SK-N-MC (cell line): ENCODE results near the gene CCDC137.
A peak's percentile ranks its signal among the peaks of the same experiment; 100 is the strongest.

Source experiments
- DNase-seq: peaks from one replicate; pipeline ENCODE4 v3.0.0-alpha.2; 2011; ENCODE audit warnings: low read depth, low spot score
- H3K27ac ChIP-seq: fragments of 200-600 bp; sonication (generic); 2 replicates; pipeline ENCODE4 v1.5.1; 2016; ENCODE audit warnings: mixed run types
- H3K36me3 ChIP-seq: fragments of 200-600 bp; sonication (generic); 2 replicates; pipeline ENCODE4 v1.6.1; 2017; ENCODE audit warnings: antibody characterized with exemption, low read length, mixed read lengths; ENCODE audit not compliant: insufficient read depth
- H3K4me3 ChIP-seq: fragments of 200-600 bp; sonication (generic); 2 replicates; pipeline ENCODE4 v1.5.1; 2016
- H3K9ac ChIP-seq: fragments of 200-600 bp; sonication (generic); 2 replicates; pipeline ENCODE4 v1.8.0; 2017; ENCODE audit warnings: mixed run types, mixed read lengths; ENCODE audit not compliant: insufficient read length
- H3K9me3 ChIP-seq: fragments of 200-600 bp; sonication (generic); 2 replicates; pipeline ENCODE4 v1.6.1; 2017; ENCODE audit warnings: low read depth, mild to moderate bottlenecking, antibody characterized with exemption, low read length, moderate library complexity, mixed read lengths
- EZH2 ChIP-seq: fragments of 200-600 bp; sonication (generic); IDR thresholded peaks from one replicate; pipeline ENCODE4 v1.6.1; 2017; ENCODE audit warnings: antibody characterized with exemption
- FOXP2 ChIP-seq: optimal IDR thresholded peaks from 2 replicates; pipeline ENCODE3; 2011; ENCODE audit warnings: mild to moderate bottlenecking, moderate library complexity; ENCODE audit not compliant: insufficient read depth; ENCODE audit errors: extremely low read length, control extremely low read depth
- POLR2AphosphoS5 ChIP-seq: IDR thresholded peaks from 2 replicates; pipeline ENCODE4 v1.6.1; 2012; ENCODE audit warnings: mild to moderate bottlenecking, low read depth, low read length, borderline replicate concordance

The CCDC137 gene

DNA sequence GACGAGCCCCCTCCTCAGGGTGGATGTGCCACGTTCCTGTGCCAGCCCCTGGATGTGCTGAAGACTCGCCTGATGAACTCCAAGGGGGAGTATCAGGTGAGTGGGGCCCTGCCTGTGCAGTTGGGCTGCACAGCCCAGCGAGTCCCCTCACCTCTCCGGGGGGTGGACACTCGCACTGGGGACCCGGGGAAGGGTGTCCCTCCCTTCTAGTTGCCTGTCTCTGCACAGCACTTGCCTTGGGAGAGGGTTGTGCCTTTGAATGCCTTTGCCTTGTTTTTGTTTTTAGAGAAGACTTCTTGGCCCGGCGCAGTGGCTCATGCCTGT lies 51.2 kb downstream of the CCDC137 start:
- H3K4me3 ChIP-seq = no peak overlapping the region
- no peaks in the 10 kb centered on the region for H3K9me3 ChIP-seq
- H3K9ac ChIP-seq = no peak overlapping the region
- DNase-seq = no peak
- H3K36me3 ChIP-seq = no peaks in the 10 kb centered on the region; the same call in 1 of the 2 replicates
- no peak overlapping the region for H3K27ac ChIP-seq
- TF ChIP-seq EZH2 = no peak
- TF ChIP-seq FOXP2 = no peak
- no peak for TF ChIP-seq POLR2AphosphoS5

DNA sequence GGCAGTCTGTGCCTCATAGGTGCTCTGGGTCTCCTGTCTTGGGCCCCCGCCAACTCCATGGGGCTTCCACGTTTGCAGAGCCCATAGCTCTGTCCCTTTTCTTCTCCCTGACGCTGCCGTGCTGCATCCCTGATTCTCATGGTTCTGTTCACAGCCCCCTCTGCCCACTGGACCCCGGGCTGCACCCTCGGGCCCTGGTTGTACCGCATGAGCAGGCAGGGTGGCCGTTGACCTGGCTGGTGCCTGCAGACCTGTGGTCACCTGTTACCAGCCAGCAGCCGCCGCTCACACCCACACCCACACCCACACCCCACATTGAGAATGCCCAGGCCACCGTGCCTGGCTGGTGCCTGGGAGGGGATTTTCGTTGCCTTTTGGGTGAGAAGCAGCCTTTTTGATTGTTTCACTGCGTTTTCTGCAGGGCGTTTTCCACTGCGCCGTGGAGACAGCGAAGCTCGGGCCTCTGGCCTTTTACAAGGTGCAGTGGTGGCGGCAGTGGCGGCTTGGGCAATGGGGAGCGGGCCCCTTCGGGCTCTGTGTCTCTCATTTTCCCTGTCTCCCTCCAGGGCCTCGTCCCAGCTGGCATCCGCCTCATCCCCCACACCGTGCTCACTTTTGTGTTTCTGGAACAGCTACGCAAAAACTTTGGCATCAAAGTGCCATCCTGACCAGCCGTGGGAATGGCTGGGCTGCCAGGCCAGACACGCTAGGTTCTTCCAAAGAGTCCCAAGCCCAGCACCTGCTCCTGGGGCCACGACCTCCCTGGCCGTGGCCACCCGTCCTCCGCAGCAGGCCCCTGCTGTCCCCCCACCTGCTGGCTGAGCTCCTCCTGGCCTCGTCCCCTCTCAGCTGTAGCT lies 53.1 kb downstream of the CCDC137 start:
- H3K9me3 ChIP-seq = no peaks in the 10 kb centered on the region
- H3K27ac ChIP-seq = no peak overlapping the region
- no peak overlapping the region for H3K4me3 ChIP-seq
- TF ChIP-seq EZH2 (no peak), POLR2AphosphoS5 (no peak), FOXP2 (no peak)
- no peak overlapping the region for H3K9ac ChIP-seq
- no peak for DNase-seq
- H3K36me3 ChIP-seq = no peaks in the 10 kb centered on the region; the same call in 1 of the 2 replicates

DNA sequence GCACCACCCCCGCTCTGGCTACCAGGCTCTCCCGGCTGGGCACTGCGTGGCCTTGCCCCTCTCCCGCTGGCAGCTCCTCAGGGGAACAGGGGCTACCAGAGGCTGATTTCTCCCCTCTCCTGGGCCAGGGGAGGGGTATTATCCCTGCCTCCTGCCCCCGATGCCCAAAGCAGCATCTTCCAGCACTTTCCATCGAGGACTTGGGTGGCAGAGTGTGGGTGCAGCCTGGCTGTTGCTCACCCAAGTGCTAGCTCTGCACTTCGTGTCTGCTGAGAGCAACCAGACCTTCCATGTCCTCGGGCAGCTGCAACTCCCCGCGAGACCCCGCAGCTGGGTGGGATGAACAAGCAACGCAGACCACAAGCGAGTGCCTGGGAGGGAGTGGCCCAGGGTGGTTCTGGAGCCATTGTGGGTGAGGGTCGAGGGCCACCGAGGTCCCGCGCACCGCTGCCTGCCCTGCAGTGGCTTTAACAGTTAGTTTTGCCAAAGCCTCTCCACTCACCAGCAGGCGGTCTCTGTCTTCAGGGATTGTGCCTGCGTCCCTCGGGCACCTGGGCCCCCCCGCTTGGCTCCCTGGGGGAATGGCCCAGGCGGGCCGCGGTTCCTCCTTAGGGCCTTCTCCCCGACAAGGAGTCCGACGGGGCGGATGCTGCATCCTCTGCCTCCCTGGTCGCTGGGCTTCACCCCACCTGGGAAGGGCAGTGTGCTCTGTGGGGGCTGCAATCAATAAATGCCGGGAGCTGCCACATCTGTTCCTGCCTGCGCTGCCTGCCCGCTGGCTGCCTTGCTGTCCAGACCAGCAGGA lies 53.9 kb downstream of the CCDC137 start:
- Histone ChIP-seq H3K9ac (no peak overlapping the region), H3K4me3 (no peak overlapping the region), H3K36me3 (no peaks in the 10 kb centered on the region; the same call in 1 of the 2 replicates), H3K9me3 (no peaks in the 10 kb centered on the region), H3K27ac (no peak overlapping the region)
- TF ChIP-seq FOXP2 (no peak), POLR2AphosphoS5 (no peak; the same call in 1 of the 2 replicates), EZH2 (no peak)
- no peak for DNase-seq

DNA sequence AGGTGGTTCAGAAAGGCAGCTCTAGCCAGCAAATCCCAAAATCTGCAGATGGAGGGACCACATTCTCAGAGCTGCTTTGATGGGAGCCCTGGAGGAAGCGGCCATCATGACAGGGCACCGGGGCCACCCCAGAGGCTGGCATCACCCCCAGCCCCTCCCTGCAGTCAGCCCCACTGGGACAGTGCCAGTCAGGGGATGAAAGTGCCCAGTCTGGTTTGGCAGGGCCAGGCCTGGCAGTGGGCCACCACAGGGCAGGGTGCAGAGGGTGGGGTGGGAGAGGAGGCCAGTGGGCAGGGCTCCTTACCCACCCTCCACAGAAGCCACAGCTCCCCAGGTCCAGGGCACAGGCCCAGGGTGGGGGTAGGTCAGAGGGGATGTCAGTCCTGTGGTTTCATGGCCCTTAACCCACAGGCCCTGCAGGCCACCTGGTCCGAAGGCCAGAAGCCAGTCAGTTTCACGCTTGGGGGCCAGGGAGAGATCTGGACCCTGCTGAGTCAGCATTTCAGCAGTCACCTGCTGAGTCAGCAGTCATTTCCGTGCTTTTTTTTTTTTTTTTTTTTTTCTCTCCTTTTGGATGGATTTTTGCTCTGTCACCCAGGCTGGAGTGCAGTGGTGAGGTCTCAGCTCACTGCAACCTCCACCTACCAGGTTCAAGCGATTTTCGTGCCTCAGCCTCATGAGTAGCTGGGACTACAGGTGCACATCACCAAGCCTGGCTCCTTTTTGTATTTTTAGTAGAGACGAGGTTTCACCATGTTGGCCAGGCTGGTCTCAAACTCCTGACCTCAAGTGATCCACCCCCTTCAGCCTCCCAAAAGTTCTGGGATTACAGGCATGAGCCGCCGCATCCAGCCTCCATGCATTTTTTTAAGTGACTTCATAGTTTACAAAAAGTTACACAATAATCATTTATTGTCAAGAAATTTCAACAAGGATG lies 55.9 kb downstream of the CCDC137 start:
- DNase-seq = no peak
- peak overlapping the region; percentile 84 for H3K27ac ChIP-seq
- H3K4me3 ChIP-seq = no peak overlapping the region
- no peaks in the 10 kb centered on the region; the same call in 1 of the 2 replicates for H3K36me3 ChIP-seq
- H3K9me3 ChIP-seq = no peaks in the 10 kb centered on the region
- H3K9ac ChIP-seq = no peak overlapping the region
- no peak for TF ChIP-seq FOXP2
- TF ChIP-seq POLR2AphosphoS5 = peak; percentile 45; the same call in 1 of the 2 replicates
